Endothelial cell (in vitro differentiated cells): ENCODE data around the gene BOC. TPM values are rescaled to one million over a fixed set of nuclear protein-coding genes. Genes with fewer than 3 reads are reported as not detected.

ENCODE experiments used
- DNase-seq: peaks from one replicate; pipeline ENCODE4 v3.0.0; 2021; ENCODE audit warnings: low spot score
- H3K27ac Mint-ChIP-seq: one replicate; pipeline ENCODE4 v1.8.0; 2021; ENCODE audit warnings: mixed read lengths, inconsistent platforms; ENCODE audit not compliant: unreplicated experiment
- H3K27me3 Mint-ChIP-seq: one replicate; pipeline ENCODE4 v1.8.0; 2021; ENCODE audit warnings: mild to moderate bottlenecking, moderate library complexity, mixed read lengths, inconsistent platforms; ENCODE audit not compliant: unreplicated experiment
- H3K36me3 Mint-ChIP-seq: one replicate; pipeline ENCODE4 v1.8.0; 2021; ENCODE audit warnings: mild to moderate bottlenecking, low read depth, mixed read lengths, inconsistent platforms; ENCODE audit not compliant: unreplicated experiment
- H3K4me1 Mint-ChIP-seq: one replicate; pipeline ENCODE4 v1.8.0; 2021; ENCODE audit warnings: mild to moderate bottlenecking, mixed read lengths, inconsistent platforms; ENCODE audit not compliant: unreplicated experiment
- H3K4me3 Mint-ChIP-seq: one replicate; pipeline ENCODE4 v1.8.0; 2021; ENCODE audit warnings: mild to moderate bottlenecking, mixed read lengths, inconsistent platforms; ENCODE audit not compliant: unreplicated experiment
- H3K9me3 Mint-ChIP-seq: one replicate; pipeline ENCODE4 v1.8.0; 2021; ENCODE audit warnings: mixed read lengths, inconsistent platforms; ENCODE audit not compliant: unreplicated experiment
- CTCF ChIP-seq: fragments of 200-600 bp; sonication (generic); IDR thresholded peaks from one replicate; pipeline ENCODE4 v1.5.0; 2021; ENCODE audit warnings: antibody characterized with exemption; ENCODE audit not compliant: unreplicated experiment
- total RNA-seq: library from RNA; stranded (reverse); fragmentation: NEBNext Ultra II Directional; extraction: Animal tissue kit (Norgen Biotek cat#: 25700); gene quantifications from one replicate; pipeline ENCODE4 v1.2.1, GENCODE V29; 2021; ENCODE audit not compliant: unreplicated experiment

Gene BOC
- total RNA-seq, 1 donor from 2014 or later = 3.8 TPM

GRCh38 chr3:113284453-113285050 is 73.2 kb downstream of the BOC start:
- Mint-ChIP-seq H3K4me1 (no peaks in the 10 kb centered on the region), H3K27ac (no peak overlapping the region), H3K36me3 (peaks cover 10% of the 10 kb centered on the region), H3K4me3 (no peak overlapping the region), H3K9me3 (no peaks in the 10 kb centered on the region), H3K27me3 (peaks cover 3% of the 10 kb centered on the region)
- no peak for DNase-seq
- no peak for TF ChIP-seq CTCF

GRCh38 chr3:113285226-113285625 is 73.9 kb downstream of the BOC start:
- peaks cover 10% of the 10 kb centered on the region for H3K36me3 Mint-ChIP-seq
- no peak overlapping the region for H3K27ac Mint-ChIP-seq
- H3K9me3 Mint-ChIP-seq = no peaks in the 10 kb centered on the region
- no peaks in the 10 kb centered on the region for H3K4me1 Mint-ChIP-seq
- no peak overlapping the region for H3K4me3 Mint-ChIP-seq
- TF ChIP-seq CTCF = no peak
- no peak for DNase-seq
- peaks cover under 1% of the 10 kb centered on the region for H3K27me3 Mint-ChIP-seq

- Mint-ChIP-seq H3K36me3 (peaks cover 10% of the 10 kb centered on the region), H3K27ac (no peak overlapping the region), H3K4me3 (no peak overlapping the region), H3K27me3 (no peaks in the 10 kb centered on the region), H3K4me1 (no peaks in the 10 kb centered on the region), H3K9me3 (no peaks in the 10 kb centered on the region)
- no peak for DNase-seq
- no peak for TF ChIP-seq CTCF
Measured at GRCh38 chr3:113285741-113286140, 74.4 kb downstream of the BOC start.

- H3K27me3 Mint-ChIP-seq = no peaks in the 10 kb centered on the region
- no peak for TF ChIP-seq CTCF
- no peaks in the 10 kb centered on the region for H3K9me3 Mint-ChIP-seq
- H3K4me3 Mint-ChIP-seq = no peak overlapping the region
- no peaks in the 10 kb centered on the region for H3K4me1 Mint-ChIP-seq
- no peak overlapping the region for H3K27ac Mint-ChIP-seq
- peaks cover 6% of the 10 kb centered on the region for H3K36me3 Mint-ChIP-seq
- no peak for DNase-seq
Measured at GRCh38 chr3:113286524-113286923, 75.2 kb downstream of the BOC start.

GRCh38 chr3:113287111-113287802 is 75.9 kb downstream of the BOC start:
- no peaks in the 10 kb centered on the region for H3K9me3 Mint-ChIP-seq
- no peak for TF ChIP-seq CTCF
- H3K4me1 Mint-ChIP-seq = no peaks in the 10 kb centered on the region
- DNase-seq = no peak
- H3K27me3 Mint-ChIP-seq = no peaks in the 10 kb centered on the region
- H3K36me3 Mint-ChIP-seq = peaks cover 3% of the 10 kb centered on the region
- H3K27ac Mint-ChIP-seq = no peak overlapping the region
- no peak overlapping the region for H3K4me3 Mint-ChIP-seq
